Measurements from ENCODE around the gene SLC12A1. TPM values are rescaled to one million over a fixed set of nuclear protein-coding genes. Genes with fewer than 3 reads are reported as not detected.

Gene SLC12A1
- total RNA-seq = not detected

- DNase-seq (ENCODE audit: low spot score in 2 of 2) = no peak
- no peak within 1 kb of the TSS for H3K4me3 ChIP-seq (ENCODE audit: low read depth, poor library complexity, severe bottlenecking)
- intact Hi-C loops (cut with DNase I; ENCODE audit: low total_unique reads) = no loop called here
- WGBS, 2 donors = 74 to 90% methylated on average over 1 of the region's 1 CpG
- TF ChIP-seq CTCF (IDR thresholded peaks at IDR 0.05) (no peak), POLR2A (IDR thresholded peaks at IDR 0.05) (no peak)
Observed at GRCh38 chr15:48205981-48206380, at the start of gene SLC12A1. SLC12A1 (plus strand) TSS chr15:48206302; CDS start chr15:48207720, 1,418 bp downstream.

GRCh38 chr15:48168616-48169015 is 37.5 kb upstream of the SLC12A1 start:
- intact Hi-C loops (cut with DNase I; ENCODE audit: low total_unique reads) = no loop called here
- no peak overlapping the region for H3K4me3 ChIP-seq (ENCODE audit: low read depth, poor library complexity, severe bottlenecking)
- no peak for TF ChIP-seq POLR2A (IDR thresholded peaks at IDR 0.05)
- no peak for TF ChIP-seq CTCF (IDR thresholded peaks at IDR 0.05)
- no peak for DNase-seq (ENCODE audit: low spot score in 2 of 2)
- WGBS, 2 donors = 62 to 66% methylated on average over 3 of the region's 3 CpGs

- DNase-seq (ENCODE audit: low spot score in 2 of 2) = no peak
- WGBS, 2 donors = 81 to 82% methylated on average over 1 of the region's 1 CpG
- no peak overlapping the region for H3K4me3 ChIP-seq (ENCODE audit: low read depth, poor library complexity, severe bottlenecking)
- intact Hi-C loops (cut with DNase I; ENCODE audit: low total_unique reads) = no loop called here
- TF ChIP-seq CTCF (IDR thresholded peaks at IDR 0.05) = no peak
- no peak for TF ChIP-seq POLR2A (IDR thresholded peaks at IDR 0.05)
Observed at GRCh38 chr15:48170981-48171380, 35.1 kb upstream of the SLC12A1 start.

GRCh38 chr15:48175126-48175525 is 31.0 kb upstream of the SLC12A1 start:
- no peak for DNase-seq (ENCODE audit: low spot score in 2 of 2)
- no peak for TF ChIP-seq CTCF (IDR thresholded peaks at IDR 0.05)
- no peak for TF ChIP-seq POLR2A (IDR thresholded peaks at IDR 0.05)
- no peak overlapping the region for H3K4me3 ChIP-seq (ENCODE audit: low read depth, poor library complexity, severe bottlenecking)
- intact Hi-C loops (cut with DNase I; ENCODE audit: low total_unique reads) = no loop called here
- whole genome bisulfite sequencing, 2 donors = 91 to 96% methylated on average over 3 of the region's 3 CpGs

GRCh38 chr15:48176112-48176511 is 30.0 kb upstream of the SLC12A1 start:
- H3K4me3 ChIP-seq (ENCODE audit: low read depth, poor library complexity, severe bottlenecking) = no peak overlapping the region
- DNase-seq (ENCODE audit: low spot score in 2 of 2) = no peak
- WGBS, 2 donors = 66 to 70% methylated on average over 4 of the region's 4 CpGs
- TF ChIP-seq CTCF (IDR thresholded peaks at IDR 0.05) (no peak), POLR2A (IDR thresholded peaks at IDR 0.05) (no peak)
- intact Hi-C loops (cut with DNase I; ENCODE audit: low total_unique reads) = no loop called here

GRCh38 chr15:48176957-48177356 is 29.1 kb upstream of the SLC12A1 start:
- TF ChIP-seq CTCF (IDR thresholded peaks at IDR 0.05) (no peak), POLR2A (IDR thresholded peaks at IDR 0.05) (no peak)

More at GRCh38 chr15:48176957-48177356, 29.1 kb upstream of the SLC12A1 start:
- DNase-seq (ENCODE audit: low spot score in 2 of 2) = no peak
- intact Hi-C loops (cut with DNase I; ENCODE audit: low total_unique reads) = no loop called here
- 71 to 77% methylated on average over 2 of the region's 2 CpGs for WGBS, 2 donors
- H3K4me3 ChIP-seq (ENCODE audit: low read depth, poor library complexity, severe bottlenecking) = no peak overlapping the region

Data from lower leg skin (tissue), 4 donors.